HG03378 (cell line): ENCODE data around the gene FPR2.
"Not testable (repeated sequence)": the region's sequence is repeated elsewhere in the genome, so short reads cannot be mapped to it uniquely, and the experiment has no call there.

Source experiments
- ATAC-seq: cut with Tn5 transposase; IDR thresholded peaks from one replicate; pipeline ENCODE4 v1.9.1; 2021; ENCODE audit warnings: mild to moderate bottlenecking, moderate library complexity; ENCODE audit not compliant: unreplicated experiment

Gene FPR2

GRCh38 chr19:51803967-51804366 lies 43.0 kb downstream of the FPR2 start:
- no peak for ATAC-seq

GRCh38 chr19:51804789-51805188 lies 43.8 kb downstream of the FPR2 start:
- not testable (repeated sequence) for ATAC-seq

DNA sequence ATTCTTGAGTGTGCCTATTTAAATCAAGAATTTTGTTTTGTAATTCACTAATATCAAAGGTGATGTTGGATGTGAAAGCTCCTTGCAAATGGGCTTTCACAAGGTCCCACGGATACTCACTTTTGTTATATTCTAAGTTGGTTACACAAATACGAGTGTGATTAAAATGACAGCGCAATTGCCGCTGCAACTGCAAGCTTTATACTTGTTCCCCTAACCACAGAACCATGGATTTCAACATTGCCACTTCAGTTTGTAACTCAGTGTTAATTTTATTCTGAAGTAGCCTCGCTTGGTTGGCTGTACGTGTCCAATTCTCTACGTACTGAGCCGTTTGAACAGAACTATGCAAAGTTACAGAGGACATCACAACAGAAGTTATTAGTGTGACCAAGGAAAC lies 44.4 kb downstream of the FPR2 start:
- not testable (repeated sequence) for ATAC-seq

GRCh38 chr19:51806571-51806970 lies 45.6 kb downstream of the FPR2 start:
- ATAC-seq: not testable (repeated sequence)

DNA sequence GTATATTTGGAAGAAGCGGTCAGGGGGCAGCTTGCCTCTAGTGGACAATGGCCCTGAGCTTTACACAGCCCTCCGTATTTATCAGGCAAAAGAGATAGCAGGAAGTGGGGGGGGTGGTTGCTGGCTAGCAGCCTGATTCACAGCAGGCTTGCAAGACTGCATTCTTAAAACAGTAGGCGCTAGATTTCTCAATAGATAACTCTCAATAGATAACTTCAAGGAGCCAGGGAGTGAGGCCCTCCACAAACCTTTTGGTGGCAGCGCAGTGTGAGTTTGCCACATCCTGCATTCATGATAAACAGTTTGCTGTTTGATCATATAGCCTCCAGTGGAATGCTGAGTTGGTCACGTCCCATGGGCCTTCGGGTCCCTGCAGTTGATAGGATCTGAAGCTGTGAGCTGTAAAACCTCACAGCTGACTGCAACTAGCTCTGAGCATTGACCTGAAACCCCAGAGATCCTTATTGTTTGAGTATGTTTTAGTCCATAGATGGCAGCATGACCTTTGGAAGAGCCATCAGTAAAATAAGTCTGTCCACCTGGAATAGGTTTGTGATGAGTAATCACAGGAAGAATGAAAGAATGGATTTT lies 46.2 kb downstream of the FPR2 start:
- no peak for ATAC-seq

DNA sequence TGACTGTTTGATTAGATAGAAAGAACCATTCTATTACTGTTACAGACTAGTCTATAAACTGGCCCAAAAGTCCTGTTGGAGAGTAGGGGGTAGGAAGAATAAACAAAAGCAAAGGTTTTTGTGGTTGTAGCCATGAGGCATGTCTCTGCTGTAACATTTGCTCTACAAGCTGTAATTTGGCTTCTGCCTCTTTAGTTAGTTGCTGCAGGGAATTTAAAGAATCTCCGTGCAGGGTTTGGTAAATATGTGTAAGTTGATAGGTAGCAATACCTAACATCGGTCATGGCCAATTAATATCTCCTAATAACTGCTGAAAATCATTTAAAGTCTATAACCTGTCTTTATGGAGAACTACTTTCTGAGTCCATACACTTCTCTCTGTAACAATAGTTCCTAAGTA lies 46.9 kb downstream of the FPR2 start:
- no peak for ATAC-seq

DNA sequence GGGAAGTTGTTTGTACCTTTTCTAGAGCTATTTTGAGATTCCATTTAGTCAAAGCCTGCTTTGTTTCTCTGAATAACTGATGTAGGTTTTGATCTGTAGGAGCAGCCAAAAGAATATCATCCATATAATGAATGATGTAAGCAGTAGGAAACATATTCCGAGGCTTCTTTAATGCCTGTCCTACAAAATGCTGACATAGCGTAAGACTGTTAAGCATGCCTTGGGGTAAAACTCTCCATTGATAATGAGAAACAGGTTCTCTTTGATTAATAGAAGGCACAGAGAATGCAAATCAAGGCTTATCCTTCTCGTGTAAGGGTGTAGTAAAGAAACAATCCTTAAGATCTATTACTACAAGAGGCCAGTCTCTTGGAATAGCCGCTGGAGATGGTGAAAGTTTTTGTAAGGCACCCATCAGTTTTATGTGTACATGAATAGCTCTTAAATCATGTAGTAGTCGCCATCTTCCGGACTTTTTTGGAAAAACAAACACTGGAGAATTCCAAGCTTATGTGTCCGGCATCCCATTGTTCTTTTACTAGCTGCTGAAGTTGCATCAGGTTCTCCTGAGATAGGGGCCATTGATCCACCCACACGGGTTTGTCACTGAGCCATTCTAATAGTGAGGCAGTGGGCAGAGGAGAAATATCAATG lies 47.5 kb downstream of the FPR2 start:
- ATAC-seq: no peak

DNA sequence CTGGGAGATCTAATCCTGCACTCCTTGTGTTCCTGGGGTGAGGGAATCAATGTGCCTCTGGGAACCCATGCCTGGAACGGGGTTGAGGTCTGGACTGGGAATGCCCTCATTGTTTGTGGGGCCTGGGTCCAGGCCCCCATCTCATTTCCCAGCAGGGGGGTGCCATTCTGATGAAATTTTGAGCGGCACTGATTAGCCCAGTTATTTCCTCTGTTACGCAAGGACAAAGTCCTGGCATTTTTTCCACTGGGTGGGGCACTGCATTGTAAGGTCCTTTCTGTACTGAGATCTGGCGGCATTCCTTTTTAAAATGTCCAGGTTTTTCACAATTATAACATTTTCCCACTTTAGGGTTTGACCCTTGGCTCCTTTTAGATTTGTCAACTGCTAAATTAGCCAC lies 48.8 kb downstream of the FPR2 start:
- ATAC-seq: no peak

DNA sequence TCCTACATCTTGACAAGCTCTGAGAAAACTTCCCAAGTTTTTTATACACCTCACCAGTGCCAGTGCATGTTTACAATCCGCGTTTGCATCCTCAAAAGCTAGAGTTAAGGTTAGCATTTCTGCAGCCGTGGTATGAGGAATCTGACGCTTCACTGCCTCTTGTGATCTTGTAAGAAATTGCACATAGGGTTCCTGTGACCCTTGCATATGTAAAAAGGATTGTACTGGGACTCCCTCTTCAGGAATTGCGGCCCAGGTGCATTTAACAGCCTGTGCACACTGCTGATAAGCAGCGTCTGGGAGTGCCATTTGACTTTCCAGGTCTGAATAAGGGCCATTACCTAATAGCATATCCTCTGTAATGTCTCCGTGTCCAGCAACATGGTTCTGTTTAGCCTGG lies 49.2 kb downstream of the FPR2 start:
- ATAC-seq: no peak

DNA sequence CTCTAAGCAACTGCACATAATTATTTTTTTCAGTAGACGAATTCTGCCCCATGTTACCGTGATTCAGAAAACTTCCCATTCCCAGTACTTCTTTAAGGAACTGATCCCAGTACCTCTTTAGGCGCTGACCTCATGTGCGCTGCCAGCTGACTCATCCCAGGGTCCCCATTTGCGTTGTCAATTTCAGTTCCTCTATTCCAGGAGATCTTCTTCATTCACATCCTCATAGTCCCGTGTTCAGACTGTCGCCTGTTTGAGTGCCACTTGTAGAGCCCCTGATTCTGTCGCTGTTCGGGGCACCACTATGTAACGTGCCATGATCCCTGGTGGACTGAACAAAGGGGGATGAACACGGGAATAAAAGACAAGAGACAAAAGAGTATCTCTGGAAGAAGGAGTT lies 50.4 kb downstream of the FPR2 start:
- no peak for ATAC-seq

- no peak for ATAC-seq
Observed at GRCh38 chr19:51815043-51815442, 54.1 kb downstream of the FPR2 start.

- no peak for ATAC-seq
Observed at GRCh38 chr19:51816711-51817110, 55.7 kb downstream of the FPR2 start.

- no peak for ATAC-seq
Observed at GRCh38 chr19:51820011-51820410, 59.0 kb downstream of the FPR2 start.
